Measurements from ENCODE around the gene ADCY2. TPM values are rescaled to one million over a fixed set of nuclear protein-coding genes. Genes with fewer than 3 reads are reported as not detected.

The ADCY2 gene
- total and polyA plus RNA-seq, 2 of the 13 experiments (the other 11 are each of a cell fraction or from before 2014, with no cell fraction given): not detected

- TF ChIP-seq MNT (IDR thresholded peaks at IDR 0.05): no peak
- no peak for TF ChIP-seq ZNF530 (CRISPR knock-in tag; IDR thresholded peaks at IDR 0.05; ENCODE audit: low read depth)
- TF ChIP-seq KMT2B (CRISPR knock-in tag; IDR thresholded peaks at IDR 0.05): no peak
Measured at GRCh38 chr5:7516253-7516652, 120.3 kb downstream of the ADCY2 start (continued).

- intact Hi-C loops (cut with micrococcal nuclease; ENCODE audit: unreplicated experiment): no loop called here
- WGBS (ENCODE audit: low lambda C conversion rate): 10% methylated on average over 3 of the region's 3 CpGs
- no peaks in the 10 kb centered on the region; a peak in 1 of 5 replicates for H3K27me3 ChIP-seq (ENCODE audit: control insufficient read depth in 1 of 2, insufficient read depth in 2 of 2, low read length in 2 of 2)
- POLR2A ChIA-PET: no interaction called here
- H3K4me3 ChIP-seq (replicated peaks in 1 of 3; ENCODE audit: insufficient read depth in 1 of 3, low read depth in 2 of 3, low read length in 3 of 3): no peak overlapping the region
- no peaks in the 10 kb centered on the region for H4K20me1 ChIP-seq (ENCODE audit: insufficient read depth, low read length)
- no peaks in the 10 kb centered on the region for H3K36me3 ChIP-seq (replicated peaks in 1 of 2; ENCODE audit: control insufficient read depth in 1 of 2, insufficient read depth in 2 of 2, low read length in 2 of 2)
- TF ChIP-seq CENPT (CRISPR knock-in tag; IDR thresholded peaks at IDR 0.05; ENCODE audit: low read depth) (no peak), ZNF816 (CRISPR knock-in tag; IDR thresholded peaks at IDR 0.05; ENCODE audit: borderline replicate concordance) (no peak), CBX1 (IDR thresholded peaks at IDR 0.05; ENCODE audit: low read depth) (no peak), ZNF691 (CRISPR knock-in tag; IDR thresholded peaks at IDR 0.05; ENCODE audit: borderline replicate concordance, low read depth) (no peak), DNMT3B (CRISPR knock-in tag; conservative IDR thresholded peaks at IDR 0.05) (no peak), THAP7 (CRISPR knock-in tag; IDR thresholded peaks at IDR 0.05) (no peak), ZNF280B (CRISPR knock-in tag; IDR thresholded peaks at IDR 0.05; ENCODE audit: borderline replicate concordance) (no peak), CREBL2 (CRISPR knock-in tag; IDR thresholded peaks at IDR 0.05; ENCODE audit: borderline replicate concordance) (no peak), ZNF282 (IDR thresholded peaks at IDR 0.05; ENCODE audit: partially characterized antibody) (no peak), DMAP1 (CRISPR knock-in tag; IDR thresholded peaks at IDR 0.05) (no peak), SYNCRIP (IDR thresholded peaks at IDR 0.05; ENCODE audit: insufficient read depth, low read depth, low read length) (no peak), ZSCAN25 (CRISPR knock-in tag; IDR thresholded peaks at IDR 0.05) (no peak), ZNF225 (CRISPR knock-in tag; IDR thresholded peaks at IDR 0.05) (no peak)
- in situ Hi-C loops (cut with HindIII; ENCODE audit: extremely low pct_ligation_motif_present, low pct_unique_long_range_greater_than_20kb): no loop called here
- no peak overlapping the region for H3K4me2 ChIP-seq (ENCODE audit: low read depth, low read length)
- H3K27ac ChIP-seq (ENCODE audit: extremely low read length, insufficient read depth, low read length): no peak overlapping the region
- FAIRE-seq (no peak), ATAC-seq (no peak), DNase-seq (ENCODE audit: low spot score) (no peak)
- no peaks in the 10 kb centered on the region for H3K79me2 ChIP-seq (ENCODE audit: insufficient read depth, low read length)
- no peaks in the 10 kb centered on the region for H3K4me1 ChIP-seq (ENCODE audit: insufficient read depth, low read length)
- no peaks in the 10 kb centered on the region for H3K9me3 ChIP-seq (ENCODE audit: low read length)
- no peak overlapping the region for H3K9ac ChIP-seq (ENCODE audit: insufficient read depth, low read depth, low read length)
- H2AFZ ChIP-seq (ENCODE audit: low read length): no peak overlapping the region
- BruUV-seq (replicated peaks): no TSS peak
- CTCF ChIA-PET (ENCODE audit: low intra/inter-chr PET ratio, low total read pairs): no interaction called here
Measured at GRCh38 chr5:7517006-7517405, 121.1 kb downstream of the ADCY2 start.
